GM21717 (cell line): ENCODE data around the gene MND1.
"Not testable (repeated sequence)": the region's sequence is repeated elsewhere in the genome, so short reads cannot be mapped to it uniquely, and the experiment has no call there.

ENCODE experiments used
- ATAC-seq: cut with Tn5 transposase; IDR thresholded peaks from one replicate; pipeline ENCODE4 v1.9.1; 2021; ENCODE audit warnings: mild to moderate bottlenecking, moderate library complexity; ENCODE audit not compliant: unreplicated experiment

MND1 gene

GRCh38 chr4:153401501-153401900 lies 57.0 kb downstream of the MND1 start:
- no peak for ATAC-seq

- ATAC-seq, result no peak
Observed at GRCh38 chr4:153402366-153402765, 57.9 kb downstream of the MND1 start.

GRCh38 chr4:153403726-153404125 lies 59.2 kb downstream of the MND1 start:
- no peak for ATAC-seq

- no peak for ATAC-seq
Observed at GRCh38 chr4:153407906-153408305, 63.4 kb downstream of the MND1 start.

- ATAC-seq, result no peak
Observed at GRCh38 chr4:153408932-153409331, 64.4 kb downstream of the MND1 start.

GRCh38 chr4:153409412-153409811 lies 64.9 kb downstream of the MND1 start:
- ATAC-seq, result no peak

GRCh38 chr4:153409924-153410501 lies 65.5 kb downstream of the MND1 start:
- ATAC-seq, result no peak

GRCh38 chr4:153413842-153414241 lies 69.4 kb downstream of the MND1 start:
- no peak for ATAC-seq

GRCh38 chr4:153416456-153416855 lies 72.0 kb downstream of the MND1 start:
- ATAC-seq, result not testable (repeated sequence)

- ATAC-seq, result no peak
Observed at GRCh38 chr4:153418121-153418520, 73.6 kb downstream of the MND1 start.

- no peak for ATAC-seq
Observed at GRCh38 chr4:153418558-153418957, 74.1 kb downstream of the MND1 start.

- no peak for ATAC-seq
Observed at GRCh38 chr4:153419029-153419428, 74.5 kb downstream of the MND1 start.

GRCh38 chr4:153419673-153420278 lies 75.3 kb downstream of the MND1 start:
- ATAC-seq, result no peak

- ATAC-seq, result no peak
Observed at GRCh38 chr4:153420361-153420760, 75.9 kb downstream of the MND1 start.

- peak; percentile 55 for ATAC-seq
Observed at GRCh38 chr4:153421941-153422340, 77.5 kb downstream of the MND1 start.

- ATAC-seq, result no peak
Observed at GRCh38 chr4:153426207-153426885, 81.9 kb downstream of the MND1 start.

- ATAC-seq, result no peak
Observed at GRCh38 chr4:153427363-153428071, 83.0 kb downstream of the MND1 start.

GRCh38 chr4:153428941-153429475 lies 84.5 kb downstream of the MND1 start:
- ATAC-seq, result no peak

GRCh38 chr4:153432965-153433753 lies 88.7 kb downstream of the MND1 start:
- ATAC-seq, result peak; percentile 85

GRCh38 chr4:153433754-153434105 lies 89.2 kb downstream of the MND1 start:
- no peak for ATAC-seq

- no peak for ATAC-seq
Observed at GRCh38 chr4:153434190-153434589, 89.7 kb downstream of the MND1 start.
